Right lobe of liver (tissue), 4 donors: Measurements from ENCODE around the gene KCNJ6.

ENCODE experiments used
- POLR2A ChIP-seq: fragments of 450-650 bp; IDR thresholded peaks from one replicate; pipeline ENCODE4 v1.6.1; 2017; ENCODE audit warnings: antibody characterized with exemption, mild to moderate bottlenecking
- TF ChIP-seq, protein P1 (sequence below), 4 donors: fragments of 200-600 bp in 3 of 4; fragments of 450-650 bp in 1 of 4; IDR thresholded peaks; one replicate each; pipeline versions ENCODE4 v1.5.1 to v1.8.0; 2016 to 2022; ENCODE audit warnings: antibody characterized with exemption in 4 of 4, mild to moderate bottlenecking in 2 of 4
- donor health status: DM: no; HTN: no; CAD: no.
- donor health status: DM: no; HTN: no; CAD: no.
- donor health status: DM: no; HTN: yes; CAD: no.

DNA sequence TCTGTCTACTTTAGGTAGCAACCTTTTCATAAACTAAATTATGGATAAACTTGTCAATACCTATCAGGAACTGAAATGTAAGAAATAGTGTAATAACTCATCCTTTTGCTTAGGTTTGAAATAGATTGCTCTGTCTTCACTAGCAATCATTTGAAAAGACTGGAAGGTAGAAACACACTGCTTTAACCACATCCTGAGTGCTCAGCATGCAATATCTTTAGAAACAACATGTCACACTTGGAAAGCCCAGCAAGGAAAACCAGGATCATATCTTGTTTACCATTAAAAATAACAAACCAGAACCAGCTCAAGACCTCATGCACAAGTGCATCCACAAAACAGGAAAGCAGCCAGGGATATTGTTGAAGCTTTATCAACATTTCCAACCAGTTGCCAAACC lies 3.6 kb downstream of the KCNJ6 start:
- no peak for TF ChIP-seq POLR2A
- TF ChIP-seq, protein P1, sequence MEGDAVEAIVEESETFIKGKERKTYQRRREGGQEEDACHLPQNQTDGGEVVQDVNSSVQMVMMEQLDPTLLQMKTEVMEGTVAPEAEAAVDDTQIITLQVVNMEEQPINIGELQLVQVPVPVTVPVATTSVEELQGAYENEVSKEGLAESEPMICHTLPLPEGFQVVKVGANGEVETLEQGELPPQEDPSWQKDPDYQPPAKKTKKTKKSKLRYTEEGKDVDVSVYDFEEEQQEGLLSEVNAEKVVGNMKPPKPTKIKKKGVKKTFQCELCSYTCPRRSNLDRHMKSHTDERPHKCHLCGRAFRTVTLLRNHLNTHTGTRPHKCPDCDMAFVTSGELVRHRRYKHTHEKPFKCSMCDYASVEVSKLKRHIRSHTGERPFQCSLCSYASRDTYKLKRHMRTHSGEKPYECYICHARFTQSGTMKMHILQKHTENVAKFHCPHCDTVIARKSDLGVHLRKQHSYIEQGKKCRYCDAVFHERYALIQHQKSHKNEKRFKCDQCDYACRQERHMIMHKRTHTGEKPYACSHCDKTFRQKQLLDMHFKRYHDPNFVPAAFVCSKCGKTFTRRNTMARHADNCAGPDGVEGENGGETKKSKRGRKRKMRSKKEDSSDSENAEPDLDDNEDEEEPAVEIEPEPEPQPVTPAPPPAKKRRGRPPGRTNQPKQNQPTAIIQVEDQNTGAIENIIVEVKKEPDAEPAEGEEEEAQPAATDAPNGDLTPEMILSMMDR (IDR thresholded peaks at IDR 0.05) = no peak
